ENCODE measurements around the gene PIK3R3.
A peak's percentile ranks its signal among the peaks of the same experiment; 100 is the strongest.

Gene PIK3R3

GRCh38 chr1:46176211-46176865, 43.9 kb upstream of the PIK3R3 start, which contains the start of gene P3R3URF:
Gene P3R3URF (minus strand): TSS chr1:46176488. CDS start chr1:46176471, 17 bp downstream.
- Histone ChIP-seq H3K27ac (no peak within 1 kb of the TSS), H3K27me3 (replicated peaks) (no peaks in the 10 kb centered on the region), H3K4me3 (ENCODE audit: low read depth, low read length) (no peak within 1 kb of the TSS), H3K36me3 (replicated peaks) (no peaks in the 10 kb centered on the region)
- TF ChIP-seq CTCF (IDR thresholded peaks at IDR 0.05; ENCODE audit: low read depth, low read length, missing control alignments), result no peak
- DNase-seq, result no peak
- in situ Hi-C loops (cut with HindIII; ENCODE audit: low pct_ligation_motif_present, low sequenced_read_pairs), result no loop called here

- TF ChIP-seq CTCF (IDR thresholded peaks at IDR 0.05; ENCODE audit: low read depth, low read length, missing control alignments), result no peak
- no peak for DNase-seq
- no peak overlapping the region for H3K4me3 ChIP-seq (ENCODE audit: low read depth, low read length)
- no peaks in the 10 kb centered on the region for H3K27me3 ChIP-seq (replicated peaks)
- no peaks in the 10 kb centered on the region for H3K36me3 ChIP-seq (replicated peaks)
- in situ Hi-C loops (cut with HindIII; ENCODE audit: low pct_ligation_motif_present, low sequenced_read_pairs), result no loop called here
- no peak overlapping the region for H3K27ac ChIP-seq
Observed at GRCh38 chr1:46175243-46175642, 42.8 kb upstream of the PIK3R3 start.

- DNase-seq, result no peak
- Histone ChIP-seq H3K4me3 (ENCODE audit: low read depth, low read length) (no peak within 1 kb of the TSS), H3K27ac (no peak within 1 kb of the TSS), H3K27me3 (replicated peaks) (no peaks in the 10 kb centered on the region), H3K36me3 (replicated peaks) (no peaks in the 10 kb centered on the region)
- no peak for TF ChIP-seq CTCF (IDR thresholded peaks at IDR 0.05; ENCODE audit: low read depth, low read length, missing control alignments)
- in situ Hi-C loops (cut with HindIII; ENCODE audit: low pct_ligation_motif_present, low sequenced_read_pairs), result no loop called here
Observed at GRCh38 chr1:46174448-46175231, 42.2 kb upstream of the PIK3R3 start, which contains the start of gene TSPAN1. Gene TSPAN1 (plus strand): TSS chr1:46175087. CDS start chr1:46181108, 6,021 bp downstream.

- Histone ChIP-seq H3K36me3 (replicated peaks) (no peaks in the 10 kb centered on the region), H3K27ac (no peak overlapping the region), H3K4me3 (ENCODE audit: low read depth, low read length) (no peak overlapping the region), H3K27me3 (replicated peaks) (no peaks in the 10 kb centered on the region)
- TF ChIP-seq CTCF (IDR thresholded peaks at IDR 0.05; ENCODE audit: low read depth, low read length, missing control alignments), result no peak
- in situ Hi-C loops (cut with HindIII; ENCODE audit: low pct_ligation_motif_present, low sequenced_read_pairs), result no loop called here
- peak; percentile 43 for DNase-seq
Observed at GRCh38 chr1:46173361-46173856, 41.0 kb upstream of the PIK3R3 start.

GRCh38 chr1:46172321-46172720, 39.9 kb upstream of the PIK3R3 start:
- no peak for DNase-seq
- H3K4me3 ChIP-seq (ENCODE audit: low read depth, low read length), result no peak overlapping the region

More at GRCh38 chr1:46172321-46172720, 39.9 kb upstream of the PIK3R3 start:
- no peak for TF ChIP-seq CTCF (IDR thresholded peaks at IDR 0.05; ENCODE audit: low read depth, low read length, missing control alignments)
- H3K27me3 ChIP-seq (replicated peaks), result no peaks in the 10 kb centered on the region
- H3K27ac ChIP-seq, result no peak overlapping the region
- no peaks in the 10 kb centered on the region for H3K36me3 ChIP-seq (replicated peaks)
- in situ Hi-C loops (cut with HindIII; ENCODE audit: low pct_ligation_motif_present, low sequenced_read_pairs), result no loop called here

Measured in brain microvascular endothelial cell (primary cell).